Panc1 (cell line): ENCODE results near the gene DAPK1. TPM values are rescaled to one million over a fixed set of nuclear protein-coding genes. Genes with fewer than 3 reads are reported as not detected.

Source experiments
- ATAC-seq: fragments of 200-7000 bp; cut with Tn5 transposase; 2 replicates; pipeline ENCODE4 v1.9.1; 2020; ENCODE audit warnings: mild to moderate bottlenecking, moderate library complexity
- BruUV-seq: library from RNA; stranded (reverse); fragments of 400-500 nt; replicated peaks from 2 replicates; lab custom pipeline; 2021; lab: Mats Ljungman, UMichigan
- CTCF ChIA-PET: fragments of 300-600 bp; sonication (Branson Sonifier 250); formaldehyde crosslinking; loops from one replicate; lab custom pipeline; 2022; ENCODE audit warnings: antibody characterized with exemption; lab: Charles Lee
- POLR2A ChIA-PET: fragments of 300-600 bp; sonication (Branson Sonifier 250); formaldehyde crosslinking; loops from one replicate; lab custom pipeline; 2022; ENCODE audit warnings: antibody characterized with exemption; lab: Charles Lee
- DNase-seq: peaks from one replicate; pipeline ENCODE4 v3.0.0-alpha.2; 2010; ENCODE audit warnings: low read depth, low spot score
- H3K27ac ChIP-seq: 2 replicates; pipeline ENCODE4 v1.5.1; 2011; ENCODE audit warnings: mild to moderate bottlenecking, low read length, inconsistent platforms
- H3K27me3 ChIP-seq: fragments of 200-500 bp; sonication (Bioruptor generic); 2 replicates; pipeline ENCODE4 v1.6.0; 2014; ENCODE audit warnings: low read length, inconsistent platforms; ENCODE audit not compliant: control insufficient read depth, insufficient read depth
- H3K36me3 ChIP-seq: fragments of 200-500 bp; sonication (Bioruptor generic); 2 replicates; pipeline ENCODE4 v1.5.1; 2014; ENCODE audit warnings: inconsistent platforms, mild to moderate bottlenecking, low read length, moderate library complexity; ENCODE audit not compliant: control insufficient read depth, insufficient read depth
- H3K4me1 ChIP-seq: 2 replicates; pipeline ENCODE4 v1.5.1; 2011; ENCODE audit warnings: inconsistent platforms, mild to moderate bottlenecking, low read length, moderate library complexity; ENCODE audit not compliant: control insufficient read depth, insufficient read depth
- H3K4me3 ChIP-seq, 2 experiments: 2 replicates each; pipeline ENCODE4 v1.5.1; 2011 to 2012; ENCODE audit warnings: low read depth in 2 of 2, low read length in 2 of 2, mild to moderate bottlenecking in 2 of 2, inconsistent platforms in 1 of 2, moderate library complexity in 1 of 2
- H3K9me3 ChIP-seq: fragments of 200-500 bp; sonication (Bioruptor generic); 2 replicates; pipeline ENCODE4 v1.5.1; 2014; ENCODE audit warnings: low read depth, mild to moderate bottlenecking, inconsistent platforms, low read length, moderate library complexity; ENCODE audit not compliant: control insufficient read depth, insufficient read depth
- POLR2AphosphoS5 ChIP-seq: IDR thresholded peaks from 2 replicates; pipeline ENCODE4 v1.6.1; 2012; ENCODE audit warnings: mild to moderate bottlenecking, low read depth, low read length, moderate library complexity
- REST ChIP-seq, 2 experiments: IDR thresholded peaks; 2 replicates each; pipeline ENCODE4 v1.6.1; 2011 to 2012; ENCODE audit warnings: low read depth in 2 of 2, control low read depth in 1 of 2, low read length in 1 of 2, mild to moderate bottlenecking in 1 of 2, moderate library complexity in 1 of 2; ENCODE audit not compliant: insufficient read depth in 1 of 2
- SIN3A ChIP-seq: IDR thresholded peaks from 2 replicates; pipeline ENCODE4 v1.6.1; 2012; ENCODE audit warnings: low read depth, mild to moderate bottlenecking, low read length, moderate library complexity, borderline replicate concordance; ENCODE audit not compliant: insufficient read depth
- TCF7L2 ChIP-seq: IDR thresholded peaks from 2 replicates; pipeline ENCODE4 v1.6.1; 2011; ENCODE audit warnings: mild to moderate bottlenecking, low read depth, low read length, inconsistent platforms
- in situ Hi-C: cut with HindIII; loops from 2 replicates; pipeline ENCODE4 v1.10.0; 2016; ENCODE audit warnings: low sequenced_read_pairs, low pct_unique_long_range_greater_than_20kb
- intact Hi-C: fragments of 100-400 bp; cut with micrococcal nuclease; formaldehyde crosslinking; loops from one replicate; pipeline ENCODE4 v1.10.0; 2022; ENCODE audit not compliant: unreplicated experiment
- total RNA-seq: library from RNA; stranded (reverse); gene quantifications from one replicate; pipeline ENCODE4 v1.2.1, GENCODE V29; 2021; ENCODE audit not compliant: unreplicated experiment
- TF ChIP-seq, protein P1 (sequence below): fragments of 450-650 bp; IDR thresholded peaks from 2 replicates; pipeline ENCODE4 v1.5.1; 2017; ENCODE audit warnings: mild to moderate bottlenecking

The DAPK1 gene
- total RNA-seq, 1 experiment from 2014 or later = 0.87 TPM

GRCh38 chr9:87554976-87555375, 57.3 kb downstream of the DAPK1 start:
- POLR2A ChIA-PET = interaction anchor here (0.7 kb wide), 1 partner anchor 45 kb away, joined by 5 read pairs; no protein-coding TSS in a partner anchor
- DNase-seq = no peak
- no peak overlapping the region for H3K27ac ChIP-seq
- H3K4me3 ChIP-seq = no peak overlapping the region
- intact Hi-C loops (no loop called here), in situ Hi-C loops (no loop called here)
- H3K4me1 ChIP-seq = no peaks in the 10 kb centered on the region
- no TSS peak for BruUV-seq
- no peaks in the 10 kb centered on the region for H3K36me3 ChIP-seq
- CTCF ChIA-PET = no interaction called here
- ATAC-seq = no peak
- H3K27me3 ChIP-seq = no peaks in the 10 kb centered on the region
- TF ChIP-seq REST (IDR thresholded peaks at IDR 0.05; ENCODE audit: insufficient read depth in 1 of 2, low read depth in 2 of 2, low read length in 1 of 2) = no peak
- TF ChIP-seq TCF7L2 = no peak
- no peak for TF ChIP-seq SIN3A
- no peak for TF ChIP-seq POLR2AphosphoS5
- TF ChIP-seq, protein P1, sequence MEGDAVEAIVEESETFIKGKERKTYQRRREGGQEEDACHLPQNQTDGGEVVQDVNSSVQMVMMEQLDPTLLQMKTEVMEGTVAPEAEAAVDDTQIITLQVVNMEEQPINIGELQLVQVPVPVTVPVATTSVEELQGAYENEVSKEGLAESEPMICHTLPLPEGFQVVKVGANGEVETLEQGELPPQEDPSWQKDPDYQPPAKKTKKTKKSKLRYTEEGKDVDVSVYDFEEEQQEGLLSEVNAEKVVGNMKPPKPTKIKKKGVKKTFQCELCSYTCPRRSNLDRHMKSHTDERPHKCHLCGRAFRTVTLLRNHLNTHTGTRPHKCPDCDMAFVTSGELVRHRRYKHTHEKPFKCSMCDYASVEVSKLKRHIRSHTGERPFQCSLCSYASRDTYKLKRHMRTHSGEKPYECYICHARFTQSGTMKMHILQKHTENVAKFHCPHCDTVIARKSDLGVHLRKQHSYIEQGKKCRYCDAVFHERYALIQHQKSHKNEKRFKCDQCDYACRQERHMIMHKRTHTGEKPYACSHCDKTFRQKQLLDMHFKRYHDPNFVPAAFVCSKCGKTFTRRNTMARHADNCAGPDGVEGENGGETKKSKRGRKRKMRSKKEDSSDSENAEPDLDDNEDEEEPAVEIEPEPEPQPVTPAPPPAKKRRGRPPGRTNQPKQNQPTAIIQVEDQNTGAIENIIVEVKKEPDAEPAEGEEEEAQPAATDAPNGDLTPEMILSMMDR = no peak
- H3K9me3 ChIP-seq = no peaks in the 10 kb centered on the region

DNA sequence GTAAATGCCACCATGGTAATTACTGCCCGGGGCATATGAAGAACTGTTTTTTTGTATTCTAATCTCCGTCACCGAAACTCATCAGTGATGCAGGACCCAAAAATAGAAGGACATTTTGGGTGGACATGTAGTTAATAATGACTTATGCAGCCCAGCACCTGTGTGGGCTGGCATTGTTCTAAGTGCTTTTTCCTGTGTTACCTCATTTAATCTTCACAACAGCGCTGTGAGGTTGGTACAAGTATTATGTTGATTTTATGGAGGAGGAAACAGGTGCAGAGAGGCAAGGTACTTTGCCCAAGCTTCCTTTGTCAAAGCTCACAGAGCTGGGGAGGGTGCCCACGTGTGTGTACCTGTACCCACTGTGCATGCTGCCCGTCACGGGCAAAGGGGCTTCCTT, 58.4 kb downstream of the DAPK1 start:
- Histone ChIP-seq H3K4me3 (no peak overlapping the region), H3K36me3 (no peaks in the 10 kb centered on the region), H3K27ac (no peak overlapping the region), H3K9me3 (no peaks in the 10 kb centered on the region), H3K4me1 (no peaks in the 10 kb centered on the region), H3K27me3 (no peaks in the 10 kb centered on the region)
- ATAC-seq = no peak
- no peak for TF ChIP-seq SIN3A
- TF ChIP-seq, protein P1 = no peak
- TF ChIP-seq POLR2AphosphoS5 = no peak
- TF ChIP-seq TCF7L2 = no peak
- TF ChIP-seq REST (IDR thresholded peaks at IDR 0.05; ENCODE audit: insufficient read depth in 1 of 2, low read depth in 2 of 2, low read length in 1 of 2) = no peak
- DNase-seq = no peak
- in situ Hi-C loops (no loop called here), intact Hi-C loops (no loop called here)
- POLR2A ChIA-PET = no interaction called here
- CTCF ChIA-PET = no interaction called here
- BruUV-seq = no TSS peak
